ENCODE measurements around the gene STRADA.

DNA sequence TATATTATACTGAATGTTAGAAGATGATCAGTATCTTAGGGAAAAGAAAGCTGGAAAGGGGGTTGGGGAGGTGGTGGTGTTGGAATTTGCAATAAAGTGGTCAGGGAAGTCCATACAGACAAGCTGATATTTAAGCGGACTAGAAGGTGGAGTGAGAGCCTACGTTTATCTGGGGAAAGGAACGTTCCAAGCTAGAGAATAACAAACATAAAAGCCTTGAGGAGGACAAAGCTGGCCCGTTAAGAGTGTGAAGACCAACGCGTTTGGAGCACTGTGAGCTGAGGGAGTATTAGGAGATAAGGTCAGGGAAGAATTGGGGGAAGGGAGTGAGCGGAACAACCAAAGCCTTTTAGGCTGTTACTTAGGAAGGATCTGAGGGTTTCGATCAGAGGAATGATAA, 33.8 kb upstream of the STRADA start:
- TF ChIP-seq CTCF (conservative IDR thresholded peaks at IDR 0.05 in 1 of 2, IDR thresholded peaks at IDR 0.05 in 1 of 2; ENCODE audit: low read depth in 1 of 2, low read length in 2 of 2) (no peak), EZH2 (IDR thresholded peaks at IDR 0.05; ENCODE audit: low read length, missing control alignments) (no peak)

Data from fibroblast of lung (primary cell).